ENCODE measurements around the gene DLG2.
"Not testable (repeated sequence)": the region's sequence is repeated elsewhere in the genome, so short reads cannot be mapped to it uniquely, and the experiment has no call there.

Gene DLG2

GRCh38 chr11:85627332-85627997 is at the start of gene DLG2:
Gene DLG2, minus strand, starts transcription at chr11:85627344.
- DNase-seq: no peak

- DNase-seq: no peak
Observed at GRCh38 chr11:85673393-85673792, 46.2 kb upstream of the DLG2 start.

- no peak for DNase-seq
Observed at GRCh38 chr11:85672105-85672902, 45.2 kb upstream of the DLG2 start.

DNA sequence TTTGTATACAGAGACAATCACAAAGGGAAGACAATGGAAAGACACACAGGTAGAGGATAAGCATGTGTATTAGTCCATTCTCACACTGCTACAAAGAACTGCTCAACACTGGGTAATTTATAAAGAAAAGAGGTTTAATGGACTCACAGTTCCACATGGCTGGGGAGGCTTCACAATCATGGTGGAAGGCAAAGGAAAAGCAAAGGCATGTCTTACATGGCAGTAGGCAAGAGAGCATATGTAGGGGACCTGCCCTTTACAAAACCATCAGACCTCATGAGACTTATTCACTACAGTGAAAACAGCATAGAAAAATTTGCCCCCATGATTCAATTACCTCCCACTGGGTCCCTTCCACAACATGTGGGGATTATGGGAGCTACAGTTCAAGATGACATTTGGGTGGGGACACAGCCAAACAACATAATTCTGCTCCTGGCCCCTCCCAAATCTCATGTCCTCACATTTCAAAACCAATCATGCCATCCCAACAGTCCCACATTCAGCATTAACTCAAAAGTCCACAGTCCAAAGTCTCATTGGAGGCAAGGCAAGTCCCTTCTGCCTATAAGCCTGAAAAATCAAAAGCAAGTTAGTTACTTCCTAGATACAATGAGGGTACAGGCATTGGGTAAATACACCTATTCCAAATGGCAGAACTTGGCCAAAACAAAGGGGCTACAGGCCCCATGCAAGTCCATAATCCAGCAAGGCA is 44.0 kb upstream of the DLG2 start:
- DNase-seq: not testable (repeated sequence)

DNA sequence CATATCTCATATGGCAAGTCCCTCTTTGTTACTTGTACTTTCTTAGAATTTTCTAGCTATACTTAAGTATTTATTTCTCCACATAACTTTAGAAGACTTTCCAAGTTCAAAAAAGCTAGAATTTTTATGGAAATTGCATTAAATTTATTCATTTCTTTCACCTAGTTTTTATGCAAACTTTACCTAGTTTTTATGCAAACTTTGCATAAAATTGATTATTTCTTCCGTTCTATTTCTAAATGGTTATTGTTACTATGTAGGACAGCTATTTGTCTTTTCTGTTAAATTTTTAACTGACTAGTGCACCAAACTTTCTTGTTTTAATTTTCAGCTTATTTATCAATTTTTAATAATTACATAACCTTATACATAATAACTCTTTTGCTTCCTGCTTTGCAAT is 41.0 kb upstream of the DLG2 start:
- no peak for DNase-seq

- DNase-seq: no peak
Observed at GRCh38 chr11:85666687-85667086, 39.5 kb upstream of the DLG2 start.

GRCh38 chr11:85665733-85666132 is 38.6 kb upstream of the DLG2 start:
- no peak for DNase-seq

- DNase-seq: peak; percentile 93
Observed at GRCh38 chr11:85664615-85665481, 37.7 kb upstream of the DLG2 start, which contains the start of gene CREBZF. Gene CREBZF, minus strand, starts transcription at chr11:85665129. Its CDS starts 254 bp downstream, at chr11:85664875.

DNA sequence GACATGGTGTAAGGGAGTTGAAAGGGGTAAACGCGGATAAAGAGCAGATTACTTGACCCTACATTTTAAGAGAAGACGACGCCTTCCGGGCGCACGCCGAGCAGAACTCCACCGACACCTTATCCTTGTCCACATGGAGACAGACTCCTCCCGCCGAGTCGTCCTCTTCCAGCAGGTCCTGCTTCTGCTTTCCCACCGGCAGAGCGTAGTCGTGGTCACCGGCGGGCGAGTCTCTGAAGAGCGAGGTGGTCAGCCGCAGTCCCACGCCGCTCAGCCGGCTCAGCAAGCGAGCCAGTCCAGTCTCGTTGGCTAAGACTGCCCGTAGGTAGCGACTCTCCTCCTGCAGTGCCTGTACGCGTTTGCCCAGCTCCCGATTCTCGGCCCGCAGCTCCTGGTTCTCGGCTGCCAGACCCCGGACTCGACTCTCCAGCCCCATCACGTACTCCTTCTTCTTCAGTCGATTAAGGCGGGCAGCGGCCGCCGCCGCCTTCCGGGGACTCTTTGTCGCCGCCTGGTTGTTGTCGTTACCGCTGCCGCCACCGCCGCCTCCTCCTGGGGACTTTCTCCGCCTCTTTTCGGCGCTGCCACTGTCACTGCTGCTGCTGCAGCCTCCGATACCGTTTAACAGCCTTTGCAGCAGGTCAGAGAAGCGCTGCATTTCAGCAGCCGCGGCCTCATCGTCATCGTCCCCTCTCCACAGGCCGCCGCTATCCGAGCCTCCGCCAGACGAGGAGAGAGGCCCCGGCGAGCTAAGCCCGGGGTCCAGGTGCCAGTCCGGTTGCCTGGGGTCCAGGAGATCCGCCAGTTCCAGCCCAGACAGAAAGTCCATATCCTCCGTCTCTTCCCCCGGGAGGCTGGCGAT is 36.8 kb upstream of the DLG2 start:
- DNase-seq: peak; percentile 89

- DNase-seq: no peak
Observed at GRCh38 chr11:85663080-85663752, 36.1 kb upstream of the DLG2 start.

- no peak for DNase-seq
Observed at GRCh38 chr11:85661972-85662664, 35.0 kb upstream of the DLG2 start.

- DNase-seq: no peak
Observed at GRCh38 chr11:85658180-85658579, 31.0 kb upstream of the DLG2 start.

GRCh38 chr11:85656777-85657176 is 29.6 kb upstream of the DLG2 start:
- no peak for DNase-seq

DNA sequence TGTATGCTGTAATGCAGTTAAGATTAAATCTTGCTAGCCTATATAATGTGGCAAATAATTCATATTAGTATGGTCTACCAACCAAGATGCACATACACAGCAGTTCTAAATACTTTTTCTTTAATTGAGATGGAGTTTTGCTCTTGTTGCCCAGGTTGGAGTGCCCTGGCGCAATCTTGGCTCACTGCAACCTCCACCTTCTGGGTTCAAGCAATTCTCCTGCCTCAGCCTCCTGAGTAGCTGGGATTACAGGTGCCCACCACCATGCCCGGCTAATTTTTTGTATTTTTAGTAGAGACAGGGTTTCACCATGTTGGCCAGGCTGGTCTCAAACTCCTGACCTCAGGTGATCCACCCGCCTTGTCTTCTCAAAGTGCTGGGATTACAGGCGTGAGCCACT is 27.2 kb upstream of the DLG2 start:
- not testable (repeated sequence) for DNase-seq

GRCh38 chr11:85652786-85653447 is 25.8 kb upstream of the DLG2 start:
- DNase-seq: no peak

- no peak for DNase-seq
Observed at GRCh38 chr11:85651118-85651517, 24.0 kb upstream of the DLG2 start.

DNA sequence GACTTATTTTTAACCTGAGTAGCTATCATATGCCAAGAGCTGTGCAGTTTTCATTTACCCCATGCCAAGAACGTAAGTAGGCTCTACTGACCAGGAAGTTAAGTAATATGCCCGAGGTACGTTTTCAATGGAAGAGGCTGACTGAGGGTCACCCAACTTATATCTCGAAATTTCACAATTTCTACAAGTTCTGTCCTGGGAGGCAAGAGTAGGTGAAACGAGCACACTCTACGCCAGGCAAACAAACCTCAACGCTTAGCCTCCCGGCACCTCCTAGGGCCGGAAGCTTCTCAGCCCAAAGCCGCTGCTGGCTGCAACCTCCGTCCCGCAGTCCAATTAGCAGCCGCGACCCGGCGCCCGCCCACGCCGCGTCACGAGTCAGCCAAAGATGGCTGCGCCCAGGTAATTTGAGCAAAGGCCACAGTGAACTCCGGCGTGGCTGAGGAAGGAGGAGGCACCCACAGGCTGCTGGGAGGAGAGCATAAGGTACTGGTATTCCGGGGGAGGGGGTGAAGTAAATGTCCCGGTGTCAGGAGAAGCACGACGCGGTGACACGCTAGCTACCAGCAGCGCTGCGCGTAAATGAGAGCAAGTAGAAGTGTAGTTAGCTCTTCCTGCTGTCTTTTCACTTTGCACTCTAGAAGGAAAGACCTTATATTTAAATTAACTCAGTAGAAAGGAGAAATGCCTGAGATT is 20.6 kb upstream of the DLG2 start, which contains the start of gene TMEM126A:
TSS of gene TMEM126A (plus strand) at position 364 of the 696 bp plus-strand sequence. CDS start 2,289 bp downstream, outside the sequence.
- DNase-seq: peak; percentile 94

GRCh38 chr11:85647078-85647477 is 19.9 kb upstream of the DLG2 start:
- DNase-seq: no peak

DNA sequence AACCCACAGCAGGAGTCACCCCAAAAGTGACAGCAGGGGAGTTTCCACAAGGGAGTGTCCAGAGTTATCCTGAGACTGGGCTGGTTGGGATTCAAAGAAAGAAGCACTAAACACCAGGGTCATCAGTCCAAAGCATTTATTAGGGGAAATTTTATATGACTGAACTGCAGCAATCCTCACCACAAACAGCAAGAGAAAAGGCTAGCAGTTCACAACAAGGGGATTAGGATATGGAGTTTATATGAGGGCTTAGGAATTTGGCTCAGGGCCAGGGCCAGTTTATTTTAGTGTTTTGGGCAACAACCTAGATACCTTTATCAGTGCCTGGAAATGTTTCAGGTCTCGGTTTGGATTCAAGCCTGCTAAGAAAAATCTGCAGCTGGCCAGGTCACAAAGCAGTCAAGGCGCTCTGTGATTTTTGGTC is 16.1 kb upstream of the DLG2 start:
- no peak for DNase-seq

All from stimulated activated CD4-positive, alpha-beta T cell treated with anti-CD3 and anti-CD28 coated beads, Interleukin-4, amount 100 ng/mL, for 1 hour (primary cell).